SK-N-SH (cell line): Measurements from ENCODE around the gene ZNF467. TPM values are rescaled to one million over a fixed set of nuclear protein-coding genes. Genes with fewer than 3 reads are reported as not detected.

Source experiments
- CTCF ChIA-PET: fragments of 300-600, 350-600 bp; formaldehyde crosslinking; extraction: SDS; loops from one replicate; lab custom pipeline; 2021; lab: Yijun Ruan, JAX
- POLR2A ChIA-PET: fragments of 350-600 bp; sonication (Branson Sonifier 250); formaldehyde crosslinking; extraction: SDS; loops from one replicate; lab custom pipeline; 2020; ENCODE audit warnings: antibody characterized with exemption, inconsistent platforms; lab: Yijun Ruan, JAX
- DNase-seq: peaks from one replicate; pipeline ENCODE4 v3.0.0; 2012
- H2AFZ ChIP-seq: fragments of 200-600 bp; sonication (generic); 2 replicates; pipeline ENCODE4 v1.8.1; 2016; ENCODE audit warnings: antibody characterized with exemption, mild to moderate bottlenecking, low read depth
- H3F3A ChIP-seq: fragments of 200-600 bp; sonication (generic); replicated peaks from 2 replicates; pipeline ENCODE3; 2016; ENCODE audit warnings: antibody characterized with exemption, mild to moderate bottlenecking; ENCODE audit not compliant: insufficient read depth
- H3K27ac ChIP-seq, 2 experiments: fragments of 200-500 bp in 1 of 2; fragments of 200-600 bp in 1 of 2; sonication (Bioruptor generic) in 1 of 2; sonication (generic), shearing (Covaris generic) in 1 of 2; 2 replicates each; pipeline versions ENCODE4 v1.5.1 to v1.6.1; 2014 to 2016; ENCODE audit warnings: low read depth in 2 of 2, inconsistent platforms in 1 of 2, low read length in 1 of 2, mild to moderate bottlenecking in 1 of 2, mixed read lengths in 1 of 2
- H3K27me3 ChIP-seq: fragments of 200-600 bp; sonication (generic), shearing (Covaris generic); 2 replicates; pipeline ENCODE4 v1.6.1; 2016; ENCODE audit warnings: mixed run types; ENCODE audit not compliant: insufficient read depth
- H3K36me3 ChIP-seq, 2 experiments: fragments of 200-500 bp in 1 of 2; fragments of 200-600 bp in 1 of 2; sonication (Bioruptor generic) in 1 of 2; sonication (generic) in 1 of 2; replicated peaks in 1 of 2; 2 replicates each; pipeline versions ENCODE3 to v1.5.1; 2014 to 2016; ENCODE audit warnings: low read length in 1 of 2, mild to moderate bottlenecking in 1 of 2; ENCODE audit not compliant: insufficient read depth in 2 of 2, control insufficient read depth in 1 of 2
- H3K4me1 ChIP-seq, 2 experiments: fragments of 200-500 bp in 1 of 2; fragments of 200-600 bp in 1 of 2; sonication (Bioruptor generic) in 1 of 2; sonication (generic), shearing (Covaris generic) in 1 of 2; 2 replicates each; pipeline versions ENCODE4 v1.5.1 to v1.6.1; 2014 to 2016; ENCODE audit warnings: low read depth in 1 of 2, low read length in 1 of 2, mixed run types in 1 of 2; ENCODE audit not compliant: insufficient read depth in 2 of 2, control insufficient read depth in 1 of 2
- H3K4me2 ChIP-seq: fragments of 200-600 bp; sonication (generic), shearing (Covaris generic); 2 replicates; pipeline ENCODE4 v1.6.1; 2017; ENCODE audit warnings: mixed run types
- H3K4me3 ChIP-seq, 2 experiments: fragments of 200-500 bp in 1 of 2; fragments of 200-600 bp in 1 of 2; sonication (Bioruptor generic) in 1 of 2; sonication (generic), shearing (Covaris generic) in 1 of 2; 2 replicates each; pipeline versions ENCODE4 v1.5.1 to v1.8.1; 2014 to 2016; ENCODE audit warnings: low read depth in 2 of 2, inconsistent platforms in 1 of 2, low read length in 1 of 2, mild to moderate bottlenecking in 1 of 2, mixed read lengths in 1 of 2, moderate library complexity in 1 of 2
- H3K79me2 ChIP-seq: fragments of 200-600 bp; sonication (generic); 2 replicates; pipeline ENCODE4 v1.8.1; 2017; ENCODE audit warnings: mild to moderate bottlenecking; ENCODE audit not compliant: insufficient read depth
- H3K9ac ChIP-seq: fragments of 200-600 bp; sonication (generic); 2 replicates; pipeline ENCODE4 v1.6.1; 2017; ENCODE audit warnings: mixed run types
- H3K9me2 ChIP-seq: fragments of 200-600 bp; sonication (generic); 2 replicates; pipeline ENCODE4 v1.6.1; 2017; ENCODE audit warnings: mixed run types
- H3K9me3 ChIP-seq: fragments of 200-600 bp; sonication (generic); 2 replicates; pipeline ENCODE4 v1.6.1; 2017; ENCODE audit warnings: mixed run types, mild to moderate bottlenecking, moderate library complexity
- H4K20me1 ChIP-seq: fragments of 200-600 bp; sonication (generic); 2 replicates; pipeline ENCODE4 v1.6.1; 2017; ENCODE audit warnings: mild to moderate bottlenecking, mixed run types; ENCODE audit not compliant: insufficient read depth
- CHD2 ChIP-seq: fragments of 150-350 bp; IDR thresholded peaks from 2 replicates; pipeline ENCODE4 v1.6.1; 2018; ENCODE audit warnings: low read length; ENCODE audit not compliant: partially characterized antibody
- EP300 ChIP-seq, 2 experiments: IDR thresholded peaks; 2 replicates each; pipeline versions ENCODE4 v1.4.0 to v1.6.1; 2012; ENCODE audit warnings: borderline replicate concordance in 1 of 2, low read depth in 1 of 2, low read length in 1 of 2
- EZH2phosphoT487 ChIP-seq: fragments of 200-600 bp; sonication (generic); IDR thresholded peaks from 2 replicates; pipeline ENCODE4 v1.6.1; 2017; ENCODE audit warnings: low read depth, mixed run types, mild to moderate bottlenecking, antibody characterized with exemption, moderate library complexity, borderline replicate concordance
- FOSL2 ChIP-seq: IDR thresholded peaks from 2 replicates; pipeline ENCODE4 v1.4.0; 2012; ENCODE audit warnings: low read depth, mild to moderate bottlenecking, moderate library complexity, borderline replicate concordance
- FOXM1 ChIP-seq: IDR thresholded peaks from 2 replicates; pipeline ENCODE4 v1.4.0; 2012; ENCODE audit warnings: low read depth, mild to moderate bottlenecking
- GABPA ChIP-seq: IDR thresholded peaks from 2 replicates; pipeline ENCODE4 v1.4.0; 2012; ENCODE audit warnings: low read depth, mild to moderate bottlenecking
- GATA2 ChIP-seq: sonication (generic); formaldehyde crosslinking; IDR thresholded peaks from 2 replicates; pipeline ENCODE4 v1.5.0; 2020; ENCODE audit warnings: mild to moderate bottlenecking, missing genetic modification reagents
- JUND ChIP-seq: IDR thresholded peaks from 2 replicates; pipeline ENCODE4 v1.4.0; 2012
- NFIC ChIP-seq: IDR thresholded peaks from 2 replicates; pipeline ENCODE4 v1.4.0; 2012; ENCODE audit warnings: borderline replicate concordance
- NRF1 ChIP-seq: IDR thresholded peaks from 2 replicates; pipeline ENCODE4 v1.6.1; 2012; ENCODE audit warnings: low read depth, mild to moderate bottlenecking, low read length
- POLR2AphosphoS5 ChIP-seq: IDR thresholded peaks from 2 replicates; pipeline ENCODE4 v1.6.1; 2012; ENCODE audit warnings: low read depth, low read length
- RXRA ChIP-seq: IDR thresholded peaks from 2 replicates; pipeline ENCODE4 v1.4.0; 2012; ENCODE audit warnings: low read depth, mild to moderate bottlenecking, borderline replicate concordance
- TCF12 ChIP-seq: IDR thresholded peaks from 2 replicates; pipeline ENCODE4 v1.4.0; 2012
- WGBS: methylation state at CpG from one replicate; pipeline ENCODE4 v1.1.6; 2017; ENCODE audit warnings: low lambda C conversion rate; 5-methylcytosine and 5-hydroxymethylcytosine counted together
- polyA plus RNA-seq, 3 experiments: library from polyadenylated mRNA; depleted of rRNA; stranded (reverse); fragments of >200 nt; gene quantifications; 2 replicates each; pipeline ENCODE4 v1.2.3, GENCODE V29; 2012
- TF ChIP-seq, protein P1 (sequence below): IDR thresholded peaks from 2 replicates; pipeline ENCODE4 v1.4.0; 2012; ENCODE audit warnings: low read depth, borderline replicate concordance
- TF ChIP-seq, protein P2 (sequence below): fragments of 200-600 bp; sonication (generic); IDR thresholded peaks from 2 replicates; pipeline ENCODE4 v1.6.1; 2017; ENCODE audit warnings: antibody characterized with exemption, mild to moderate bottlenecking, moderate library complexity

ZNF467 gene
- polyA plus RNA-seq, 1 of the 3 experiments (the other 2 are of a cell fraction) = 4.1 TPM

DNA sequence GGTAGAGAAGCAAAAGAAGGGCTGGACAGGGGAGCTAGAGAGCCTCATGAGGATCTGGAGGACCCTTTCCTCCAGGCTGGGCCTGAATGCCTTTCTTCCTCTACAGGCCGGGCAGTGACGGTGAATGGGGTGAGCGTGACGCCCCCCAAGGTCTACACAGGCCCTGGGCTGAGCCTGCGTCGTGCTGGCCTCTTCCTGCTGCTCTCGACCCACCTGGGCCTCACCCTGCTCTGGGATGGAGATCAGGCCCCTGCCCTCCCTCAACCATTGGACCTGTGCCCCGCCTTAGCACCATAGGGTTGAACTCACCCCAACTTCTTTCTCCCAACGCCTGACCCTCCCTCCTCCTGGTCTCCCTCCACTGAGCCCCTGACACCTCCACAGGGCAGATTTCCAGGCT, 12.6 kb upstream of the ZNF467 start:
- H3K4me1 ChIP-seq = peaks cover 0 to 31% of the 10 kb centered on the region in 2 experiments; a peak in 1 of 4 replicates
- DNase-seq = no peak
- 61% methylated on average over 9 of the region's 9 CpGs for WGBS
- POLR2A ChIA-PET = interaction anchor here (0.7 kb wide), 1 partner anchor 31 kb away, joined by 3 read pairs; no protein-coding TSS in a partner anchor
- no peaks in the 10 kb centered on the region for H3K9me3 ChIP-seq
- H3K4me3 ChIP-seq = no peak overlapping the region
- no peak overlapping the region for H3K4me2 ChIP-seq
- H3K36me3 ChIP-seq = no peaks in the 10 kb centered on the region
- no peaks in the 10 kb centered on the region for H3K9me2 ChIP-seq
- no peak overlapping the region for H3K9ac ChIP-seq
- CTCF ChIA-PET = interaction anchor here (0.6 to 16.9 kb wide), 8 partner anchors 9 to 99 kb away, joined by 3 to 189 read pairs (median 4); partner anchors contain the start of gene ZNF467
- no peaks in the 10 kb centered on the region for H3K79me2 ChIP-seq
- peaks cover 33% of the 10 kb centered on the region for H3K27me3 ChIP-seq
- H4K20me1 ChIP-seq = no peaks in the 10 kb centered on the region
- no peak overlapping the region for H3K27ac ChIP-seq
- H3F3A ChIP-seq = no peaks in the 10 kb centered on the region
- no peak overlapping the region for H2AFZ ChIP-seq
- TF ChIP-seq GABPA = no peak

GRCh38 chr7:149785402-149785801, 12.0 kb upstream of the ZNF467 start:
- no peaks in the 10 kb centered on the region for H4K20me1 ChIP-seq
- H3K4me1 ChIP-seq = peaks cover 0 to 32% of the 10 kb centered on the region in 2 experiments; a peak in 1 of 4 replicates
- H3K36me3 ChIP-seq = no peaks in the 10 kb centered on the region
- no peak for TF ChIP-seq EP300 (IDR thresholded peaks at IDR 0.05; ENCODE audit: borderline replicate concordance in 1 of 2, low read depth in 1 of 2, low read length in 1 of 2)
- TF ChIP-seq TCF12 = no peak
- no peak for TF ChIP-seq FOSL2
- TF ChIP-seq RXRA = no peak
- TF ChIP-seq, protein P1, sequence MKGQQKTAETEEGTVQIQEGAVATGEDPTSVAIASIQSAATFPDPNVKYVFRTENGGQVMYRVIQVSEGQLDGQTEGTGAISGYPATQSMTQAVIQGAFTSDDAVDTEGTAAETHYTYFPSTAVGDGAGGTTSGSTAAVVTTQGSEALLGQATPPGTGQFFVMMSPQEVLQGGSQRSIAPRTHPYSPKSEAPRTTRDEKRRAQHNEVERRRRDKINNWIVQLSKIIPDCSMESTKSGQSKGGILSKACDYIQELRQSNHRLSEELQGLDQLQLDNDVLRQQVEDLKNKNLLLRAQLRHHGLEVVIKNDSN = no peak
- TF ChIP-seq GATA2 (CRISPR knock-in tag) = no peak
- TF ChIP-seq, protein P2, sequence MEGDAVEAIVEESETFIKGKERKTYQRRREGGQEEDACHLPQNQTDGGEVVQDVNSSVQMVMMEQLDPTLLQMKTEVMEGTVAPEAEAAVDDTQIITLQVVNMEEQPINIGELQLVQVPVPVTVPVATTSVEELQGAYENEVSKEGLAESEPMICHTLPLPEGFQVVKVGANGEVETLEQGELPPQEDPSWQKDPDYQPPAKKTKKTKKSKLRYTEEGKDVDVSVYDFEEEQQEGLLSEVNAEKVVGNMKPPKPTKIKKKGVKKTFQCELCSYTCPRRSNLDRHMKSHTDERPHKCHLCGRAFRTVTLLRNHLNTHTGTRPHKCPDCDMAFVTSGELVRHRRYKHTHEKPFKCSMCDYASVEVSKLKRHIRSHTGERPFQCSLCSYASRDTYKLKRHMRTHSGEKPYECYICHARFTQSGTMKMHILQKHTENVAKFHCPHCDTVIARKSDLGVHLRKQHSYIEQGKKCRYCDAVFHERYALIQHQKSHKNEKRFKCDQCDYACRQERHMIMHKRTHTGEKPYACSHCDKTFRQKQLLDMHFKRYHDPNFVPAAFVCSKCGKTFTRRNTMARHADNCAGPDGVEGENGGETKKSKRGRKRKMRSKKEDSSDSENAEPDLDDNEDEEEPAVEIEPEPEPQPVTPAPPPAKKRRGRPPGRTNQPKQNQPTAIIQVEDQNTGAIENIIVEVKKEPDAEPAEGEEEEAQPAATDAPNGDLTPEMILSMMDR = no peak
- no peak for TF ChIP-seq NFIC
- TF ChIP-seq NRF1 = no peak
- no peak for TF ChIP-seq EZH2phosphoT487
- no peak for TF ChIP-seq CHD2
- no peak for TF ChIP-seq FOXM1
- TF ChIP-seq JUND = no peak
- no peak for TF ChIP-seq POLR2AphosphoS5
- H3K27me3 ChIP-seq = peaks cover 27% of the 10 kb centered on the region
- no peak overlapping the region for H3K4me2 ChIP-seq
- H3K9me2 ChIP-seq = no peaks in the 10 kb centered on the region
- CTCF ChIA-PET = interaction anchor here (0.7 to 16.9 kb wide), 9 partner anchors 9 to 43 kb away, joined by 3 to 189 read pairs (median 6); partner anchors contain the start of gene ZNF467
- no peaks in the 10 kb centered on the region for H3K79me2 ChIP-seq
- H3K27ac ChIP-seq = no peak overlapping the region
- no peak for DNase-seq
- POLR2A ChIA-PET = no interaction called here
- H3K4me3 ChIP-seq = no peak overlapping the region
- 89% methylated on average over 13 of the region's 15 CpGs for WGBS
- H3K9me3 ChIP-seq = no peaks in the 10 kb centered on the region
- no peaks in the 10 kb centered on the region for H3F3A ChIP-seq
- no peak overlapping the region for H3K9ac ChIP-seq
- no peak overlapping the region for H2AFZ ChIP-seq
